Ovary (tissue), 9 donors: ENCODE results near the gene PNPLA5. TPM values are rescaled to one million over a fixed set of nuclear protein-coding genes. Genes with fewer than 3 reads are reported as not detected.

Experiments used
- DNase-seq, 5 donors: peaks; one replicate each; pipeline ENCODE4 v3.0.0-alpha.2; 2019 to 2020
- H3K27ac ChIP-seq, 2 donors: fragments of 200-600 bp; one replicate each; pipeline versions ENCODE4 v1.5.1 to v1.8.0; 2019 to 2022
- H3K27me3 ChIP-seq: fragments of 200-600 bp; one replicate; pipeline ENCODE4 v1.8.0; 2022
- H3K36me3 ChIP-seq: fragments of 200-600 bp; sonication (generic); one replicate; pipeline ENCODE4 v1.5.1; 2019
- H3K4me1 ChIP-seq: one replicate; pipeline ENCODE4 v1.8.1; 2013; ENCODE audit warnings: mild to moderate bottlenecking, moderate library complexity; ENCODE audit not compliant: insufficient read depth
- H3K4me3 ChIP-seq: fragments of 200-600 bp; sonication (generic); one replicate; pipeline ENCODE4 v1.5.1; 2017
- H3K9me3 ChIP-seq, 2 donors: fragments of 200-600 bp in 1 of 2; sonication (generic) in 1 of 2; one replicate each; pipeline versions ENCODE4 v1.5.1 to v1.8.1; 2013 to 2019; ENCODE audit warnings: mild to moderate bottlenecking in 1 of 2, moderate library complexity in 1 of 2
- CTCF ChIP-seq, 3 donors: fragments of 450-650 bp in 2 of 3; fragments of 200-600 bp in 1 of 3; IDR thresholded peaks; one replicate each; pipeline versions ENCODE4 v1.5.1 to v1.8.0; 2016 to 2022; ENCODE audit warnings: antibody characterized with exemption in 3 of 3, mild to moderate bottlenecking in 1 of 3
- EP300 ChIP-seq: sonication (generic); formaldehyde crosslinking; IDR thresholded peaks from one replicate; pipeline ENCODE4 v1.6.1; 2017; ENCODE audit warnings: antibody characterized with exemption
- POLR2A ChIP-seq: fragments of 450-650 bp; IDR thresholded peaks from one replicate; pipeline ENCODE4 v1.6.1; 2017; ENCODE audit warnings: antibody characterized with exemption, mild to moderate bottlenecking, moderate library complexity
- WGBS, 3 donors: extraction: QIAGEN DNeasy Blood & Tissue Kit in 1 of 3; methylation state at CpG; one replicate each; pipeline versions ENCODE4 v1.1.5 to v1.1.7; 2013 to 2017; 5-methylcytosine and 5-hydroxymethylcytosine counted together
- intact Hi-C, 4 donors: fragments of 100-400 bp; cut with DNase I; formaldehyde crosslinking; loops; one replicate each; pipeline versions ENCODE4 v1.11.0 to v1.15.1; 2022 to 2023
- polyA plus RNA-seq, 2 donors: library from polyadenylated mRNA; stranded (reverse); fragments of 200-250 nt in 1 of 2; fragments of 350-450 nt in 1 of 2; fragmentation: Illumina TruSeq in 1 of 2; extraction: RNeasy Lipid Tissue Mini Kit (QIAGEN cat#74804) in 1 of 2; gene quantifications; one replicate each; pipeline ENCODE4 v1.2.3, GENCODE V29; 2013 to 2014
- total RNA-seq, 7 donors: library from RNA; depleted of rRNA in 2 of 7; stranded (reverse); fragments of >200 nt in 2 of 7; fragmentation: NEBNext Ultra II Directional in 3 of 7; extraction: Animal tissue kit (Norgen Biotek cat#: 25700) in 3 of 7; gene quantifications; one replicate each; pipeline versions ENCODE4 v1.1.0 to v1.2.4, GENCODE V29; 2016 to 2023
- donor health status: DM: no; HTN: no; CAD: no; lungs with moderate emphysema.
- donor health status: DM: no; HTN: no; CAD: no.
- donor health status: Bipolar disorder and iron deficiency.
- donor health status: DM: yes; HTN: yes; CAD: no.
- donor health status: DM: no; HTN: no; CAD: no.
- donor health status: DM: yes; HTN: yes; CAD: no.

The PNPLA5 gene
- total and polyA plus RNA-seq, 9 donors, result 0.10 TPM; not detected in 8

GRCh38 chr22:43851058-43851978 lies 40.5 kb downstream of the PNPLA5 start:
- 75 to 81% (median 77%) methylated on average over 13 of the region's 13 CpGs for WGBS, 3 donors
- DNase-seq, result peak in 1 of 5 donors; percentile 9
- intact Hi-C loops, result no loop called here

GRCh38 chr22:43850529-43850928 lies 41.3 kb downstream of the PNPLA5 start:
- no peak overlapping the region for H3K27ac ChIP-seq
- H3K36me3 ChIP-seq, result no peaks in the 10 kb centered on the region
- H3K27me3 ChIP-seq, result no peaks in the 10 kb centered on the region
- TF ChIP-seq EP300, result no peak
- no peak for TF ChIP-seq CTCF (IDR thresholded peaks at IDR 0.05)
- TF ChIP-seq POLR2A, result no peak
- no peaks in the 10 kb centered on the region for H3K4me1 ChIP-seq
- WGBS, 3 donors, result 80 to 87% (median 86%) methylated on average over 12 of the region's 12 CpGs
- H3K9me3 ChIP-seq, result no peaks in the 10 kb centered on the region
- DNase-seq, result peak in 1 of 5 donors; percentile 9
- no peak overlapping the region for H3K4me3 ChIP-seq
- intact Hi-C loops, result no loop called here

More at GRCh38 chr22:43851058-43851978, 40.5 kb downstream of the PNPLA5 start:
- Histone ChIP-seq H3K27ac (no peak overlapping the region), H3K36me3 (no peaks in the 10 kb centered on the region), H3K9me3 (no peaks in the 10 kb centered on the region), H3K4me1 (no peaks in the 10 kb centered on the region), H3K27me3 (no peaks in the 10 kb centered on the region), H3K4me3 (no peak overlapping the region)
- TF ChIP-seq EP300 (no peak), POLR2A (no peak)

GRCh38 chr22:43849731-43850130 lies 42.1 kb downstream of the PNPLA5 start:
- no peaks in the 10 kb centered on the region for H3K27me3 ChIP-seq
- no peak overlapping the region for H3K27ac ChIP-seq
- H3K4me1 ChIP-seq, result no peaks in the 10 kb centered on the region
- 86 to 90% (median 88%) methylated on average over 13 of the region's 13 CpGs for WGBS, 3 donors
- TF ChIP-seq POLR2A (no peak), EP300 (no peak), CTCF (IDR thresholded peaks at IDR 0.05) (no peak)
- H3K4me3 ChIP-seq, result no peak overlapping the region
- peak in 1 of 5 donors; percentile 10 for DNase-seq
- no peaks in the 10 kb centered on the region for H3K36me3 ChIP-seq
- intact Hi-C loops, result no loop called here
- H3K9me3 ChIP-seq, result no peaks in the 10 kb centered on the region

GRCh38 chr22:43848366-43849171 lies 43.2 kb downstream of the PNPLA5 start:
- peak in 1 of 5 donors; percentile 62 for DNase-seq
- intact Hi-C loops, result no loop called here
- Histone ChIP-seq H3K27ac (no peak overlapping the region), H3K4me3 (no peak overlapping the region), H3K36me3 (no peaks in the 10 kb centered on the region), H3K27me3 (no peaks in the 10 kb centered on the region), H3K9me3 (no peaks in the 10 kb centered on the region), H3K4me1 (no peaks in the 10 kb centered on the region)
- TF ChIP-seq POLR2A (no peak), CTCF (IDR thresholded peaks at IDR 0.05) (no peak), EP300 (no peak)
- WGBS, 3 donors, result 38 to 42% (median 41%) methylated on average over 16 of the region's 16 CpGs
